ENCODE results near the gene PRKCI. TPM values are rescaled to one million over a fixed set of nuclear protein-coding genes. Genes with fewer than 3 reads are reported as not detected.
A peak's percentile ranks its signal among the peaks of the same experiment; 100 is the strongest.
"Not testable (repeated sequence)": the region's sequence is repeated elsewhere in the genome, so short reads cannot be mapped to it uniquely, and the experiment has no call there.

The PRKCI gene
- total RNA-seq, 1 donor from 2014 or later = 64.0 TPM

GRCh38 chr3:170338690-170339340 lies 116.6 kb downstream of the PRKCI start:
- H3K36me3 Mint-ChIP-seq = peaks cover 5% of the 10 kb centered on the region
- H3K9me3 Mint-ChIP-seq = peaks cover 14% of the 10 kb centered on the region
- DNase-seq (ENCODE audit: low spot score in 2 of 2, unreplicated experiment in 2 of 2) = no peak
- no peak overlapping the region for H3K4me3 Mint-ChIP-seq
- peaks cover 1% of the 10 kb centered on the region for H3K4me1 Mint-ChIP-seq
- no peak overlapping the region for H3K27ac Mint-ChIP-seq
- H3K27me3 Mint-ChIP-seq (ENCODE audit: low read depth) = no peaks in the 10 kb centered on the region
- TF ChIP-seq, protein P1, sequence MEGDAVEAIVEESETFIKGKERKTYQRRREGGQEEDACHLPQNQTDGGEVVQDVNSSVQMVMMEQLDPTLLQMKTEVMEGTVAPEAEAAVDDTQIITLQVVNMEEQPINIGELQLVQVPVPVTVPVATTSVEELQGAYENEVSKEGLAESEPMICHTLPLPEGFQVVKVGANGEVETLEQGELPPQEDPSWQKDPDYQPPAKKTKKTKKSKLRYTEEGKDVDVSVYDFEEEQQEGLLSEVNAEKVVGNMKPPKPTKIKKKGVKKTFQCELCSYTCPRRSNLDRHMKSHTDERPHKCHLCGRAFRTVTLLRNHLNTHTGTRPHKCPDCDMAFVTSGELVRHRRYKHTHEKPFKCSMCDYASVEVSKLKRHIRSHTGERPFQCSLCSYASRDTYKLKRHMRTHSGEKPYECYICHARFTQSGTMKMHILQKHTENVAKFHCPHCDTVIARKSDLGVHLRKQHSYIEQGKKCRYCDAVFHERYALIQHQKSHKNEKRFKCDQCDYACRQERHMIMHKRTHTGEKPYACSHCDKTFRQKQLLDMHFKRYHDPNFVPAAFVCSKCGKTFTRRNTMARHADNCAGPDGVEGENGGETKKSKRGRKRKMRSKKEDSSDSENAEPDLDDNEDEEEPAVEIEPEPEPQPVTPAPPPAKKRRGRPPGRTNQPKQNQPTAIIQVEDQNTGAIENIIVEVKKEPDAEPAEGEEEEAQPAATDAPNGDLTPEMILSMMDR (IDR thresholded peaks at IDR 0.05; ENCODE audit: unreplicated experiment) = no peak

GRCh38 chr3:170342273-170342672 lies 120.0 kb downstream of the PRKCI start:
- H3K27ac Mint-ChIP-seq; H3K36me3 Mint-ChIP-seq; H3K27me3 Mint-ChIP-seq (ENCODE audit: low read depth); H3K4me3 Mint-ChIP-seq; DNase-seq (ENCODE audit: low spot score in 2 of 2, unreplicated experiment in 2 of 2): not testable (repeated sequence)
- Mint-ChIP-seq H3K9me3 (peaks cover 13% of the 10 kb centered on the region), H3K4me1 (peaks cover 18% of the 10 kb centered on the region)

DNA sequence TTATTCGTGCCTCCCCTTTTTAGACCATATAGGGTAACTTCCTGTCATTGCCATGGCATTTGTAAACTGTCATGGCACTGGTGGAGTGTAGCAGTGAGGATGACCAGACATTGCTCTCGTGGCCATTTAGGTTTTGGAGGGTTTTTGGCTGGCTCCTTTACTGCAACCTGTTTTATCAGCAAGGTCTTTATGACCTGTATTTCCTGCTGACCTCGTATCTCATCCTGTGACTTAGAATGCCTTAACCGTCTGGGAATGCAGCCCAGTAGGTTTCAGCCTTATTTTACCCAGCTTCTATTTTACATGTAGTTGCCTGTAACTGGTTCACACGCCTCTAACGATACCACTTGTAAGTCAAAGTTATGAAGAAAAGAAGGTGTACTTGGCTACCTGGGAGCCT lies 121.6 kb downstream of the PRKCI start:
- peak overlapping the region; percentile 96 for H3K27ac Mint-ChIP-seq
- not testable (repeated sequence) for H3K27me3 Mint-ChIP-seq (ENCODE audit: low read depth); H3K36me3 Mint-ChIP-seq; DNase-seq (ENCODE audit: low spot score in 2 of 2, unreplicated experiment in 2 of 2); H3K4me3 Mint-ChIP-seq; H3K9me3 Mint-ChIP-seq
- peaks cover 18% of the 10 kb centered on the region for H3K4me1 Mint-ChIP-seq

DNA sequence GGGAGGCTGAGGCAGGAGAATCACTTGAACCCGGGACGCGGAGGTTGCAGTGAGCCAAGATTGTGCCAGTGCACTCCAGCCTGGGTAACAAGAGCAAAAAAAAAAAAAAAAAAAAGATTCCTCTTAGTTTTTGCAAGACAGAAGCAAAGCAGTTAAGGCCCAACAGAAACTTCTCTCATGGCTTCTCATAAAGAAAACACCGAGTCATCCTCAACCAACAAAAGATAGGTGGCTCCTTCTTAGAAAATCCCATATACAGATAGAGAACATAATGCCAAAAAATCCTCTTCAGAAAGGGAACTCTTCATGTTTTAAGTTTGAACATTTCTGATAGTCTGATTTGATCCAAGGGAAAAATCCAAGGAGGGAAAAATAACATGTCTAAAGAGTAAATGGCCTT lies 122.7 kb downstream of the PRKCI start:
- TF ChIP-seq, protein P1 (IDR thresholded peaks at IDR 0.05; ENCODE audit: unreplicated experiment) = no peak
- Mint-ChIP-seq H3K4me1 (peaks cover 20% of the 10 kb centered on the region), H3K36me3 (no peaks in the 10 kb centered on the region), H3K9me3 (no peaks in the 10 kb centered on the region), H3K27me3 (ENCODE audit: low read depth) (no peaks in the 10 kb centered on the region), H3K4me3 (no peak overlapping the region), H3K27ac (peak overlapping the region; percentile 96)
- DNase-seq (ENCODE audit: low spot score in 2 of 2, unreplicated experiment in 2 of 2) = no peak

- TF ChIP-seq, protein P1 (IDR thresholded peaks at IDR 0.05; ENCODE audit: unreplicated experiment) = no peak
- Mint-ChIP-seq H3K9me3 (no peaks in the 10 kb centered on the region), H3K27ac (peak overlapping the region; percentile 76), H3K27me3 (ENCODE audit: low read depth) (no peaks in the 10 kb centered on the region), H3K4me3 (no peak overlapping the region), H3K36me3 (no peaks in the 10 kb centered on the region), H3K4me1 (peaks cover 27% of the 10 kb centered on the region)
- no peak for DNase-seq (ENCODE audit: low spot score in 2 of 2, unreplicated experiment in 2 of 2)
Observed at GRCh38 chr3:170346481-170347392, 124.5 kb downstream of the PRKCI start.

DNA sequence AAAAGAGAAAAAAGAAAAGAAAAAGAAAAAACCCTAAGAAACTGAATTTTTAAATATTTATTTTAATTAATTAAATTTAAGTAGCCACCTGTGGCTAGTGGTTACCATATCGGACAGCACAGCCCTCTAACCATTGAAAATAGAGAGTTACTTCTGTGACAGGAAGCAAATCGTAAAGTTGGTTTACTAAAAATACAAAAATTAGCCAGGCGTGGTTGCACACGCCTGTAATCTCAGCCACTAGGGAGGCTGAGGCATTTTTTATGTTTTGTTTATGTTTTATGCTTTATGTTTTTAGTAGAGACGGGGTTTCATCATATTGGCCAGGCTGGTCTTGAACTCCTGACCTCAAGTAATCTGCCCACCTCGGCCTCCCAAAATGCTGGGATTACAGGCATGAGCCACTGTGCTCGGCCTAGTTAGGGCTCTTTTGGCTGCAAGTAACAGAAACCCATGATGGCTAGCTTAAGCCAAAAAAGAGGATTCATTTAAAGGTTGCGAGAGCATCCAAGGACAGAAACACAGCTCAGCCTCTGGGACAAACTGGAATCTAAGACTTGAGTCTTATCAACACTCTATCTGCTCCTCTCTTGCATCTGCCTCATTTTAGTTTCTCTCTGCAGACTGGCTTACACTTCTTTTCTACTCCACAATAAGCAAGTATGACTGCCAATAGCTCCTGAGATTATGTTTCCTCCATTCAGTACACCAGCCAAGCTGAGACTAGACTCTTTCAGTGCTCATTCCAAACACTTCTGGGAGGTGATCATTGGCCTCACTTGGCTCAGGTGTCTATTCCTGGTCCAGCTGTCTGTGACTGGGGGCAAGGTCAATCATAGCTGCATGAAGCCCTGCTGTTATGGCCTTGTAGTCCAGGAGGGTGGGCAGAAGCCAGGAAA lies 128.5 kb downstream of the PRKCI start:
- H3K27me3 Mint-ChIP-seq (ENCODE audit: low read depth) = no peaks in the 10 kb centered on the region
- TF ChIP-seq, protein P1 (IDR thresholded peaks at IDR 0.05; ENCODE audit: unreplicated experiment) = no peak
- H3K4me3 Mint-ChIP-seq = no peak overlapping the region
- H3K9me3 Mint-ChIP-seq = no peaks in the 10 kb centered on the region
- peaks cover 36% of the 10 kb centered on the region for H3K4me1 Mint-ChIP-seq
- no peak for DNase-seq (ENCODE audit: low spot score in 2 of 2, unreplicated experiment in 2 of 2)
- H3K36me3 Mint-ChIP-seq = no peaks in the 10 kb centered on the region
- peak overlapping the region; percentile 55 for H3K27ac Mint-ChIP-seq
